Lower leg skin (tissue), 3 donors: Measurements from ENCODE around the gene VPS13D.

Experiments
- POLR2A ChIP-seq, 2 donors: fragments of 450-650 bp; IDR thresholded peaks; one replicate each; pipeline ENCODE4 v1.6.1; 2016 to 2017; ENCODE audit warnings: antibody characterized with exemption in 2 of 2, mild to moderate bottlenecking in 1 of 2, moderate library complexity in 1 of 2
- TF ChIP-seq, protein P1 (sequence below), 3 donors: fragments of 450-650 bp; IDR thresholded peaks; one replicate each; pipeline ENCODE4 v1.5.1; 2016; ENCODE audit warnings: antibody characterized with exemption in 3 of 3, mild to moderate bottlenecking in 3 of 3, moderate library complexity in 2 of 3

DNA sequence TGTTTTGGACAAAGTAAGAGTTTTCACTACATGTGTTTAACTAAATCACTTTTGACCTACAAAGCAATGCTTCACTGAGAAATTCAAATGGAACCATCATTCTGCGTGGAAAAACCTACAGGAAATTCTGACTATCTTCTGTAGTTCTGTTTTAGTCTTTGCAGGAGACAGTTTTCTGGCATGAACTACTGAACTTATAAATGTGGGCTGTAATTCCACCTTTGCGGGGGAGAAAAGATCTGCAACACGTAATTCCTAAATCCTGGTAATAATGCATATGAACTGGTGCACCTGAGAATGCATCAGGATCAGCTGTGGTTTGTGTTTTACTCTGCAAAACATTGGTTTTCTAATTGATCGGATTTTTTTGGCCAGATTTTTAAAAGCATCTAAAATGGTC, 106.0 kb downstream of the VPS13D start:
- TF ChIP-seq, protein P1, sequence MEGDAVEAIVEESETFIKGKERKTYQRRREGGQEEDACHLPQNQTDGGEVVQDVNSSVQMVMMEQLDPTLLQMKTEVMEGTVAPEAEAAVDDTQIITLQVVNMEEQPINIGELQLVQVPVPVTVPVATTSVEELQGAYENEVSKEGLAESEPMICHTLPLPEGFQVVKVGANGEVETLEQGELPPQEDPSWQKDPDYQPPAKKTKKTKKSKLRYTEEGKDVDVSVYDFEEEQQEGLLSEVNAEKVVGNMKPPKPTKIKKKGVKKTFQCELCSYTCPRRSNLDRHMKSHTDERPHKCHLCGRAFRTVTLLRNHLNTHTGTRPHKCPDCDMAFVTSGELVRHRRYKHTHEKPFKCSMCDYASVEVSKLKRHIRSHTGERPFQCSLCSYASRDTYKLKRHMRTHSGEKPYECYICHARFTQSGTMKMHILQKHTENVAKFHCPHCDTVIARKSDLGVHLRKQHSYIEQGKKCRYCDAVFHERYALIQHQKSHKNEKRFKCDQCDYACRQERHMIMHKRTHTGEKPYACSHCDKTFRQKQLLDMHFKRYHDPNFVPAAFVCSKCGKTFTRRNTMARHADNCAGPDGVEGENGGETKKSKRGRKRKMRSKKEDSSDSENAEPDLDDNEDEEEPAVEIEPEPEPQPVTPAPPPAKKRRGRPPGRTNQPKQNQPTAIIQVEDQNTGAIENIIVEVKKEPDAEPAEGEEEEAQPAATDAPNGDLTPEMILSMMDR (IDR thresholded peaks at IDR 0.05), result no peak
- TF ChIP-seq POLR2A (IDR thresholded peaks at IDR 0.05), result no peak
